HG02870 (cell line): Measurements from ENCODE around the gene DIP2C.
A peak's percentile ranks its signal among the peaks of the same experiment; 100 is the strongest.

ENCODE experiments used
- ATAC-seq: cut with Tn5 transposase; IDR thresholded peaks from one replicate; pipeline ENCODE4 v1.9.1; 2021; ENCODE audit warnings: mild to moderate bottlenecking, moderate library complexity; ENCODE audit not compliant: unreplicated experiment

The DIP2C gene

GRCh38 chr10:299512-299911 is 390.0 kb downstream of the DIP2C start:
- ATAC-seq = no peak

- no peak for ATAC-seq
Measured at GRCh38 chr10:298033-298432, 391.4 kb downstream of the DIP2C start.

DNA sequence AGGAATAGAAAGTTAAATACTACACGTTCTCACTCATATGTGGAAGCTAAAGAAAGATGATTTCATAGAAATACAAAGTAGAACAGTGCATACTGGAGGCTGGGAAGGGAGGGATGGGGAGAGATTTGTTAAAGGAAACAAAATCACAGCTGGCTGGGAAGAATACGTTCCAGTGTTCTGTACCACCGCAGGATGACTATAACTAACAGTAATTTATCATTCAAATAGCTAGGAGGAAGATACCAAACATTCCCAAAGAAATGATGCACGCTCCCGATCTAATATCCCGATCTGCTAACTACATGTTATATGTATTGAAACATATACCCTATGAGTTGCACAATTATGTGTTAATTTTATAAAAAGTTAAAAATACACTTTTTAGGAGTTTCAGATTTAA is 391.9 kb downstream of the DIP2C start:
- no peak for ATAC-seq

- ATAC-seq = no peak
Measured at GRCh38 chr10:293636-294035, 395.8 kb downstream of the DIP2C start.

DNA sequence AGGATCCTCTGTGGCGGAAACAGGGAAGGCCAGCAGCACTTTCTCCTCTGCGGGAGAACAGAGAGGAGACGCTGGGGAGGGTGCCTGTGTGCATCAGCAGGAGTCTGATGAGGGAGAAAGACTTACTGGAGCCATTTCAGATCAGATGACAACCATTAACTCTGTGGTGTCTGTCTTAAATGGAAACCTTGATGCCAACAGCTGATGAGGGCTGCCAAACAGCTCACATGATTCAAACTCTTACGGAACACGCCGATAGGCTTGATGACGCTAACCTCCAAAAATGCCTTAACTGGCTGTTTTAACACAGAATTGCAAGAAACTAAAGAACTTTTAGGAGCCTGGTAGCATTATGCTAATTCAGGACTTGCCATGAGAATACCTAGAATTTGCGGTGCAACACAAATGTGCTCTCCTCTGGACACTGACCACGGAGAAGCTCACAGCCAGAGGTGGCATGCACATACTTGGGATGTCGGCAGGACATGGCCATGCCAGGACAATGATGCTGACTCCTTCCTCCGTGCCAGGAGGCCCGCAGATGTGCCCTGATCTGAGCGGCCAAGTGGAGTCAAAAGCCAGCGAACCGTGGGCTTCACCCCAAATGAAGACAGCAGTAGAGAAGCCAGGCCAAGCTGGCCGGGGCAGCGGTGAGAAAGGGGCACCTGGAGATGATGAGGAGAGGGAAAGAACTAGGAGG is 399.3 kb downstream of the DIP2C start:
- no peak for ATAC-seq

GRCh38 chr10:289581-289980 is 399.9 kb downstream of the DIP2C start:
- ATAC-seq = no peak

- ATAC-seq = no peak
Measured at GRCh38 chr10:288316-289200, 400.9 kb downstream of the DIP2C start.

GRCh38 chr10:287814-288213 is 401.7 kb downstream of the DIP2C start:
- no peak for ATAC-seq

DNA sequence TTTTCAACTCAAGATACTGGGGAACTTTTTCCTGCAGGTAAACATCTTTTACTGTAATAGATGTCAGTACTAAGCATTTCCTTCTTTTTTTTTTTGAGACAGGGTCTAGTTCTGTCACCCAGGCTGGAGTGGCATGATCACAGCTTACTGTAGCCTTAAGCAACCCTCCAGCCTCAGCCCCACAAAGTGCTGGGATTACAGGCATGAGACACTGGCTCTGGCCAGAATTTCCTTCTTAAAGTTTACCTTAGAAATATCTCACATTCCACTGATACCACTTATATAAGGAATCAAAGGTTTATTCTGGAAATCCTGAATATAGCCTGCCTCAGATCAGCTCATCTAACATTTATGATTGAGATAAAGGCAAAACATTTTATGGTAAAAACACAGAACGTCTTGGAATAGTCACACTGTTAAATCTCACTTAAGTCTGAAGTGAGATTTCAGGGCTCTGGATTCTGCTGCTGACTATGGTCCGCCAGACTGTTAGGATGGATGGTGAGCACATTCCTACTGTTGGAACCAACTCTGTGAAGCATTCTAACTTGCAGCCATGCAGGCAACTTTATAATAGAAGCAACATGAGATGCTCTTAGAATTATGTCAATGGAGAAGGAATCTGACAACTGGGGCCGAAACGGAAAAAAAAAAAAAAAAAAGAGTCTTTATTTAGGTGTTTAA is 402.3 kb downstream of the DIP2C start:
- ATAC-seq = no peak

DNA sequence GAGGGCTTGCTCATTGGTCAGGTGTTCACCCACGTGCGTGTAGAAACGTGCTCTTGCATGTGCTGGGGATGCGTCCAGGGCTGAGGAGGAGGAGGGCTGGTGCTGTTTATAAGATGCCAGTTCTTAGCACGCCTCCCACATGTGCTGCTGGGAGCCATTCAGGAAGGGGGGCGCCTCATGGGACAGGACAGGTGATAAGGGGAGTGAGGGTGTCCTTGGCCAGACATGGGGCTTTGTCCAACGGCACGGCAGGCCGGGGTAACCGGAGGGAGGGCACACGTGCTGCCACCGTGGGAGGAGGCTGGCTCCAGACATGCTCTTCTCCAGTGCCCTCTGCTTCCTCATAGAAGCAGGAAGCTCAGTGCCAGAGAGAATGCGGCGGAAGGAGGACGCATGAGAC is 404.3 kb downstream of the DIP2C start:
- no peak for ATAC-seq

GRCh38 chr10:283916-284356 is 405.5 kb downstream of the DIP2C start:
- ATAC-seq = peak; percentile 74

DNA sequence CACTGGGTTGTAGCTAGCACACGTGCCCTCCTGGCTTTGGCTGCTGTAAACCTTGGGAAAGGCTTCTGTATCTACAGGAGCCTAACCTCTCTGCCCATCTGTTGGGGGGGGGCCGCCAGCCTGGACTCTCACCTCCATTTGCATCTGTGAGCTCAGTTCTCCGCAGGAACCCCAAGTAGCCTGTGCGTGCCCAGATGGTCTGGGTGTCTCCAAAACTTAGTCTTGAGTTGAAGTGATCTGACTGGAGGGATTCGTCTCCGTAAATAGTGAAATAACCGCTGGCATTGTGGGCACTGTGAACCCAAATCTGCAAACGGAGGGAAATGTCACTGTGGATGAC is 406.4 kb downstream of the DIP2C start:
- no peak for ATAC-seq

DNA sequence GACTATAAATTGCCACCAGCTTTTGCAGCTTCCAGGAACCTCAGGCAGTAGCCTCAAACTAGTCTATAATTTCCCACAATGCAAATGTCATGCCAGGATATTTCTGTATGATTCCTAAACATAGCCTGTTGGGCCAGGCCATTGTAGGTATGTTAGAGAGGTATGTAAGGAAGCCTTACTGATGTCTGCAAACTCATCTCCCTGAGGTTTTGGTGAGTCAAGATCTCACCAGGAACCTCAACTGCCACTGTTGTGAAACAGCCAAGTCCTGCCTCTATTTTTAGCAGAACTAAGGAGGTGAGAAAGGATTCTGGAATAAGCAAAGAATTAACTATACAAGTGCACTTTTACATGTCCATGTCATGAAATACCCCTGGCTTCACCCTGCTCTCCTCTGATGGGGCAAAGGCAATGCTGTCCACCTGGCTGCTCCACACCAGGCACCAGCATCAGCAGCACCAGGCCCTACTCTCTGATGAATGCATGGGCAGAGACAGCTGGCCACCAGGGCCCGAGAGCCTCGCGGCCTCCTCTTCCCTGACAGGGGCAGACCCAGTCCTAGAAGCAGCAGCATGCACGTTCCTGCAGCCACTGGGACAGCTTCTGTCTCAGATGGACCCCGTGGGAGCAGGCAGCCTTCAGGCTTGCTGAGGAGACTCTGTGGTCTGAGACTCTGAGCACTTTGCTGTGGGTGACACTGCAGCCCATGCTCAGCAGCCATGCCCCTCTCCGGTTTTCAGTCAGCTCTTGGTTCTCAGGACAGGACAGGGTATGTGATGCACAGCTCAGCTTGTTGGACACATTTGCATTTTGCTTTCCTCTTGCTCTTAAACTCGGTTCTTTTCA is 407.0 kb downstream of the DIP2C start:
- no peak for ATAC-seq

GRCh38 chr10:279655-280054 is 409.8 kb downstream of the DIP2C start:
- no peak for ATAC-seq

- ATAC-seq = no peak
Measured at GRCh38 chr10:279232-279631, 410.2 kb downstream of the DIP2C start.

DNA sequence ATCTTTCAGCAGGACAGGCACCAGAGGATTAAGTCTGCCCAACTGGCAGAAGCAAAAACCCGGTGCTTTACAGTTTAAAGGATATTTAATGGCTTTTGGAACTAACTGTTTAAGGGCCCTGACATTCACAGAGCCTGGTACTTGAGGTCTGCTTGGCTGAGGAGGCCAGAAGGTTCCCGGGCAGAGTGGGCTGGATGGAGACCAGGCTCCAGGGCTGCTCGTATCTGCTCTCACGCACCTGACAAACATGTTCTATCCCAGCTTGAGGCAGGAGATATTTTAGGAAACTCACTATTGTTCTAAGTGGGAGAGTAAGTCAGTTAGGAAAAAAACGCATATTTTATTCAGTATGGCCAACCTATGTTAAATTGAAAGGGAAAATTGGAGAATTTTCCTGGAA is 410.8 kb downstream of the DIP2C start:
- ATAC-seq = no peak

DNA sequence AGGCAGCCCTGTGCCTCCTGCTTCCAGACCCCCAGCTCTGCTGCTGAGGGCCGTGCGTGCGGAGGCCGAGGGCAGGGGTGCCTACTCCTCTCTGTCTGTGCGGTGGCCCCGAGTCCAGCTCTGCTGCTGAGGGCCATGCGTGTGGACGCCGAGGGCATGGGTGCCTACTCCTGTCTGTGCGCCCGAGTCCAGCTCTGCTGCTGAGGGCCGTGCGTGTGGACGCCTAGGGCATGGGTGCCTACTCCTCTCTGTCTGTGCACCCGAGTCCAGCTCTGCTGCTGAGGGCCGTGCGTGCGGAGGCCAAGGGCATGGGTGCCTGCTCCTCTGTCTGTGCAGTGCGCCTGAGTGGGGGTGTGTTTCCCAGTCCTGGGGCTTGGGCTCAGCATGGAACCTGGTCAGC is 411.5 kb downstream of the DIP2C start:
- no peak for ATAC-seq

DNA sequence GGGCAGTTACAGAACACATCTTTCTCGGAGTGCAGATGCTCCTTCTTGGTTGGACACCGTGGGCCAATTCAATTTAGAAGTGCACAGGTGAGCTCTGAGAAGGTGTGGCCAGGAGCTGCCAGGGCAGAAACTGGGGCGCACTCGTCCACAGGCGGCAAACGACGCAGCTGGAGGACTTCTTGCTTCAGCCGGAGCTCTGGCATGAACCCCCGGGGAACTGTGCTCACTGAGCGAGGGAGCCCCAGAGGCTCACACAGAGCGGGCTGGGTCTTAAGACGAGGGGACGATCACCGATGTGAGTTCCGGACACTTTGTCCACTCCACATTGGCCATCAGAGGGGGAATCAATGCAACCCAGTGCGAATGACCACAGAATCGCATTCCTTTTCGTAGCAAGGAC is 413.8 kb downstream of the DIP2C start:
- ATAC-seq = no peak

- ATAC-seq = no peak
Measured at GRCh38 chr10:274866-275265, 414.6 kb downstream of the DIP2C start.

DNA sequence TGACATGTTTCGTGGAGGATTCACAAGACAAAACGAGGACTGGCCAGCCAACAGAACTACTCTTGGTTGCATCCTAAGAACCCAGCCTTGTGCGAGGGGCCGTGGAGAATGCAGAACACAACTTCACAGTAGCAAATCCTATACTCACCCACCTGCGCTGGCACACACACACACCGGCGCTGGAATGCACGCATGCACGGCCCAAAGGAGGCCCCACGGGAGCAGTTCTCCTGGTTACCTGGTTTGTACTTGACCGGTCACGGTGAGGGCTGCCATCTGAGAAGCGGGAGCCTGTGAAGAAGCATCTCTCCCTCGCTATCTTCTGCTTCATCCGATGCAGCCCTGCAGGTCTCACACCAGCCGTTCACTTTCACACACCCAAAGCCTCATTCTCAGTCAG is 416.4 kb downstream of the DIP2C start:
- no peak for ATAC-seq

- no peak for ATAC-seq
Measured at GRCh38 chr10:271722-272121, 417.7 kb downstream of the DIP2C start.
